ENCODE results near the gene ZCWPW1. TPM values are rescaled to one million over a fixed set of nuclear protein-coding genes. Genes with fewer than 3 reads are reported as not detected.

Gene ZCWPW1
- total and polyA plus RNA-seq, 2 of the 13 experiments (the other 11 are each of a cell fraction or from before 2014, with no cell fraction given) = 2.4 to 2.5 TPM

- TF ChIP-seq BCLAF1 (IDR thresholded peaks at IDR 0.05) (no peak), ZNF543 (CRISPR knock-in tag; IDR thresholded peaks at IDR 0.05) (no peak), BRF2 (CRISPR knock-in tag; IDR thresholded peaks at IDR 0.05) (no peak), HES4 (CRISPR knock-in tag; IDR thresholded peaks at IDR 0.05; ENCODE audit: borderline replicate concordance) (no peak), TMF1 (CRISPR knock-in tag; IDR thresholded peaks at IDR 0.05; ENCODE audit: low read depth) (no peak), ZNF790 (CRISPR knock-in tag; IDR thresholded peaks at IDR 0.05; ENCODE audit: borderline replicate concordance) (no peak), ARID5B (CRISPR knock-in tag; IDR thresholded peaks at IDR 0.05) (0 out of 2 replicates have a peak, but pooled peaks have one; percentile 7), ZNF142 (CRISPR knock-in tag; IDR thresholded peaks at IDR 0.05) (no peak)
- TF ChIP-seq, protein P1, sequence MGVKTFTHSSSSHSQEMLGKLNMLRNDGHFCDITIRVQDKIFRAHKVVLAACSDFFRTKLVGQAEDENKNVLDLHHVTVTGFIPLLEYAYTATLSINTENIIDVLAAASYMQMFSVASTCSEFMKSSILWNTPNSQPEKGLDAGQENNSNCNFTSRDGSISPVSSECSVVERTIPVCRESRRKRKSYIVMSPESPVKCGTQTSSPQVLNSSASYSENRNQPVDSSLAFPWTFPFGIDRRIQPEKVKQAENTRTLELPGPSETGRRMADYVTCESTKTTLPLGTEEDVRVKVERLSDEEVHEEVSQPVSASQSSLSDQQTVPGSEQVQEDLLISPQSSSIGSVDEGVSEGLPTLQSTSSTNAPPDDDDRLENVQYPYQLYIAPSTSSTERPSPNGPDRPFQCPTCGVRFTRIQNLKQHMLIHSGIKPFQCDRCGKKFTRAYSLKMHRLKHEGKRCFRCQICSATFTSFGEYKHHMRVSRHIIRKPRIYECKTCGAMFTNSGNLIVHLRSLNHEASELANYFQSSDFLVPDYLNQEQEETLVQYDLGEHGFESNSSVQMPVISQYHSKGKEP (CRISPR knock-in tag; IDR thresholded peaks at IDR 0.05) = no peak
- TF ChIP-seq, protein P2, sequence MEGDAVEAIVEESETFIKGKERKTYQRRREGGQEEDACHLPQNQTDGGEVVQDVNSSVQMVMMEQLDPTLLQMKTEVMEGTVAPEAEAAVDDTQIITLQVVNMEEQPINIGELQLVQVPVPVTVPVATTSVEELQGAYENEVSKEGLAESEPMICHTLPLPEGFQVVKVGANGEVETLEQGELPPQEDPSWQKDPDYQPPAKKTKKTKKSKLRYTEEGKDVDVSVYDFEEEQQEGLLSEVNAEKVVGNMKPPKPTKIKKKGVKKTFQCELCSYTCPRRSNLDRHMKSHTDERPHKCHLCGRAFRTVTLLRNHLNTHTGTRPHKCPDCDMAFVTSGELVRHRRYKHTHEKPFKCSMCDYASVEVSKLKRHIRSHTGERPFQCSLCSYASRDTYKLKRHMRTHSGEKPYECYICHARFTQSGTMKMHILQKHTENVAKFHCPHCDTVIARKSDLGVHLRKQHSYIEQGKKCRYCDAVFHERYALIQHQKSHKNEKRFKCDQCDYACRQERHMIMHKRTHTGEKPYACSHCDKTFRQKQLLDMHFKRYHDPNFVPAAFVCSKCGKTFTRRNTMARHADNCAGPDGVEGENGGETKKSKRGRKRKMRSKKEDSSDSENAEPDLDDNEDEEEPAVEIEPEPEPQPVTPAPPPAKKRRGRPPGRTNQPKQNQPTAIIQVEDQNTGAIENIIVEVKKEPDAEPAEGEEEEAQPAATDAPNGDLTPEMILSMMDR (CRISPR knock-in tag; IDR thresholded peaks at IDR 0.05) = peak; percentile 89
Observed at GRCh38 chr7:100465702-100466311, 37.3 kb upstream of the ZCWPW1 start (continued).

Data from HepG2 (cell line).